ENCODE measurements around the gene HDAC2.

DNA sequence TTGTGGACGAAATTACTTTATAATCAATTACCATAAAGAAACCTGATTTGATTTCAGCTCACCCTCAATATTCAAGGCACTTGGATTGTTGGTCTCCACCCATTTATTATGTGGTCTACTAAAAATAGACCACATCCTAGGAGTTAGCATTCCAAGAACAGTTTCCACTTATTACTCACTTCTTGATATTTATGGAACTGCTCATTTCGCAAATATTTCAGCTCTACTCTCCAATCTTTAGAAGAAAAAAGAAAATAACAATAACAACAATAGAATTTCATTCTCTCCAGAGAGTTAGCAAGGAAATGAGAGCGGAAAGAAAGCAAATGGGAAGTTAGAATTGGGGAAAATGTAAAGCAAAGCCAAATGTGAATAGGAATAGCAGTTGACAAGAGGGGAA, 26.2 kb upstream of the HDAC2 start:
- TF ChIP-seq, protein P1, sequence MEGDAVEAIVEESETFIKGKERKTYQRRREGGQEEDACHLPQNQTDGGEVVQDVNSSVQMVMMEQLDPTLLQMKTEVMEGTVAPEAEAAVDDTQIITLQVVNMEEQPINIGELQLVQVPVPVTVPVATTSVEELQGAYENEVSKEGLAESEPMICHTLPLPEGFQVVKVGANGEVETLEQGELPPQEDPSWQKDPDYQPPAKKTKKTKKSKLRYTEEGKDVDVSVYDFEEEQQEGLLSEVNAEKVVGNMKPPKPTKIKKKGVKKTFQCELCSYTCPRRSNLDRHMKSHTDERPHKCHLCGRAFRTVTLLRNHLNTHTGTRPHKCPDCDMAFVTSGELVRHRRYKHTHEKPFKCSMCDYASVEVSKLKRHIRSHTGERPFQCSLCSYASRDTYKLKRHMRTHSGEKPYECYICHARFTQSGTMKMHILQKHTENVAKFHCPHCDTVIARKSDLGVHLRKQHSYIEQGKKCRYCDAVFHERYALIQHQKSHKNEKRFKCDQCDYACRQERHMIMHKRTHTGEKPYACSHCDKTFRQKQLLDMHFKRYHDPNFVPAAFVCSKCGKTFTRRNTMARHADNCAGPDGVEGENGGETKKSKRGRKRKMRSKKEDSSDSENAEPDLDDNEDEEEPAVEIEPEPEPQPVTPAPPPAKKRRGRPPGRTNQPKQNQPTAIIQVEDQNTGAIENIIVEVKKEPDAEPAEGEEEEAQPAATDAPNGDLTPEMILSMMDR (IDR thresholded peaks at IDR 0.05) = no peak
- TF ChIP-seq POLR2A (IDR thresholded peaks at IDR 0.05) = no peak

Measured in thyroid gland (tissue), 4 donors.